ENCODE data around the gene SHOC2. TPM values are rescaled to one million over a fixed set of nuclear protein-coding genes. Genes with fewer than 3 reads are reported as not detected.

SHOC2 gene
- total and polyA plus RNA-seq, 2 of the 13 experiments (the other 11 are each of a cell fraction or from before 2014, with no cell fraction given): 8.6 to 25.5 TPM

- TF ChIP-seq ZNF703 (CRISPR knock-in tag; IDR thresholded peaks at IDR 0.05; ENCODE audit: borderline replicate concordance) (peak; percentile 84; the same call in 1 of the 2 replicates), EP300 (IDR thresholded peaks at IDR 0.05; ENCODE audit: low read depth in 2 of 2, low read length in 2 of 2) (0 out of 4 replicates have a peak, but pooled peaks of 1 of the 2 experiments have one; percentile 28), EP300 (CRISPR knock-in tag; IDR thresholded peaks at IDR 0.05; ENCODE audit: borderline replicate concordance) (peak; percentile 12; the same call in 1 of the 2 replicates), TEF (CRISPR knock-in tag; IDR thresholded peaks at IDR 0.05) (0 out of 2 replicates have a peak, but pooled peaks have one; percentile 57), ZNF660 (CRISPR knock-in tag; IDR thresholded peaks at IDR 0.05; ENCODE audit: borderline replicate concordance, low read depth) (no peak), U2AF2 (IDR thresholded peaks at IDR 0.05; ENCODE audit: low read depth, low read length) (peak; percentile 84; the same call in 1 of the 2 replicates), TRAFD1 (CRISPR knock-in tag; IDR thresholded peaks at IDR 0.05; ENCODE audit: borderline replicate concordance) (no peak), GMEB2 (CRISPR knock-in tag; IDR thresholded peaks at IDR 0.05; ENCODE audit: low read depth) (no peak), ZNF335 (CRISPR knock-in tag; IDR thresholded peaks at IDR 0.05) (peak; percentile 95), STAG1 (CRISPR knock-in tag; IDR thresholded peaks at IDR 0.05) (no peak; the same call in 1 of the 2 replicates), ZNF644 (CRISPR knock-in tag; IDR thresholded peaks at IDR 0.05; ENCODE audit: low read depth) (no peak), ZNF101 (CRISPR knock-in tag; IDR thresholded peaks at IDR 0.05; ENCODE audit: borderline replicate concordance, low read depth) (no peak), ZNF234 (CRISPR knock-in tag; conservative IDR thresholded peaks at IDR 0.05) (0 out of 2 replicates have a peak, but pooled peaks have one; percentile 39), DRAP1 (CRISPR knock-in tag; IDR thresholded peaks at IDR 0.05) (0 out of 2 replicates have a peak, but pooled peaks have one; percentile 4), TAF1 (CRISPR knock-in tag; IDR thresholded peaks at IDR 0.05) (peak; percentile 77), FIP1L1 (IDR thresholded peaks at IDR 0.05; ENCODE audit: borderline replicate concordance, insufficient read depth, low read depth, low read length) (no peak), HDAC2 (CRISPR knock-in tag; IDR thresholded peaks at IDR 0.05) (no peak; the same call in none of the 2 replicates), HMGXB3 (CRISPR knock-in tag; IDR thresholded peaks at IDR 0.05; ENCODE audit: borderline replicate concordance) (no peak; the same call in 1 of the 2 replicates)
These were observed 608 bp upstream of the SHOC2 start, which contains the start of gene BBIP1 (continued) for GRCh38 chr10:110918643-110919348.
